Natural killer cell (primary cell): ENCODE data around the gene SMTNL2. TPM values are rescaled to one million over a fixed set of nuclear protein-coding genes. Genes with fewer than 3 reads are reported as not detected.

Experiments
- ATAC-seq, 3 donors: fragments of 150-1000 bp in 2 of 3; fragments of 200-7000 bp in 1 of 3; cut with Tn5 transposase; 1 replicate in 1 of 3; 2 replicates in 2 of 3; pipeline ENCODE4 v1.10.0; 2021; ENCODE audit warnings: mild to moderate bottlenecking in 2 of 3, moderate library complexity in 2 of 3
- DNase-seq, 2 donors: peaks; one replicate each; pipeline versions ENCODE4 v3.0.0 to v3.0.0-alpha.2; 2013 to 2021; ENCODE audit warnings: mixed read lengths in 1 of 2
- H3K27ac ChIP-seq: one replicate; pipeline ENCODE4 v1.5.1; 2013; ENCODE audit warnings: mild to moderate bottlenecking, low read length
- H3K27me3 ChIP-seq: one replicate; pipeline ENCODE4 v1.6.1; 2013; ENCODE audit warnings: low read length; ENCODE audit not compliant: control insufficient read depth, insufficient read depth
- H3K36me3 ChIP-seq: one replicate; pipeline ENCODE4 v1.6.1; 2013; ENCODE audit warnings: low read length; ENCODE audit not compliant: control insufficient read depth, insufficient read depth
- H3K4me1 ChIP-seq: one replicate; pipeline ENCODE4 v1.6.1; 2013; ENCODE audit warnings: low read length; ENCODE audit not compliant: control insufficient read depth, insufficient read depth
- H3K4me3 ChIP-seq: one replicate; pipeline ENCODE4 v1.5.1; 2013; ENCODE audit warnings: low read length
- H3K9me3 ChIP-seq: one replicate; pipeline ENCODE4 v1.6.1; 2013; ENCODE audit warnings: low read length; ENCODE audit not compliant: control insufficient read depth, insufficient read depth
- H3K27ac Mint-ChIP-seq, 2 donors: one replicate each; pipeline ENCODE4 v1.8.0; 2022; ENCODE audit warnings: mild to moderate bottlenecking in 2 of 2, mixed read lengths in 2 of 2, moderate library complexity in 1 of 2
- H3K27me3 Mint-ChIP-seq, 2 donors: one replicate each; pipeline ENCODE4 v1.8.0; 2022; ENCODE audit warnings: low read depth in 2 of 2, mixed read lengths in 2 of 2
- H3K36me3 Mint-ChIP-seq: one replicate; pipeline ENCODE4 v1.8.0; 2022; ENCODE audit warnings: mixed read lengths
- H3K4me1 Mint-ChIP-seq, 2 donors: one replicate each; pipeline ENCODE4 v1.8.0; 2022; ENCODE audit warnings: mixed read lengths in 2 of 2
- H3K4me3 Mint-ChIP-seq: one replicate; pipeline ENCODE4 v1.8.0; 2022; ENCODE audit warnings: mild to moderate bottlenecking, moderate library complexity, mixed read lengths
- H3K9me3 Mint-ChIP-seq, 2 donors: one replicate each; pipeline ENCODE4 v1.8.0; 2022; ENCODE audit warnings: mixed read lengths in 2 of 2
- WGBS: methylation state at CpG from one replicate; pipeline ENCODE4 v1.1.7; 2013; ENCODE audit warnings: missing lambda C conversion rate; ENCODE audit not compliant: insufficient coverage; 5-methylcytosine and 5-hydroxymethylcytosine counted together
- intact Hi-C: fragments of 100-400 bp; cut with micrococcal nuclease; formaldehyde crosslinking; loops from one replicate; pipeline ENCODE4 v1.14.2; 2022
- total RNA-seq, 4 donors: library from RNA; stranded (reverse); fragments of 120-200 nt in 1 of 4; gene quantifications; one replicate each; pipeline versions ENCODE4 v1.2.3 to v1.2.4, GENCODE V29; 2013 to 2022
- TF ChIP-seq, protein P1 (sequence below): fragments of 200-600 bp; IDR thresholded peaks from one replicate; pipeline ENCODE4 v1.8.0; 2022; ENCODE audit warnings: antibody characterized with exemption

Gene SMTNL2
- total RNA-seq, 3 donors from 2014 or later (not counting 1 experiment from before 2014, with no cell fraction given) = not detected

DNA sequence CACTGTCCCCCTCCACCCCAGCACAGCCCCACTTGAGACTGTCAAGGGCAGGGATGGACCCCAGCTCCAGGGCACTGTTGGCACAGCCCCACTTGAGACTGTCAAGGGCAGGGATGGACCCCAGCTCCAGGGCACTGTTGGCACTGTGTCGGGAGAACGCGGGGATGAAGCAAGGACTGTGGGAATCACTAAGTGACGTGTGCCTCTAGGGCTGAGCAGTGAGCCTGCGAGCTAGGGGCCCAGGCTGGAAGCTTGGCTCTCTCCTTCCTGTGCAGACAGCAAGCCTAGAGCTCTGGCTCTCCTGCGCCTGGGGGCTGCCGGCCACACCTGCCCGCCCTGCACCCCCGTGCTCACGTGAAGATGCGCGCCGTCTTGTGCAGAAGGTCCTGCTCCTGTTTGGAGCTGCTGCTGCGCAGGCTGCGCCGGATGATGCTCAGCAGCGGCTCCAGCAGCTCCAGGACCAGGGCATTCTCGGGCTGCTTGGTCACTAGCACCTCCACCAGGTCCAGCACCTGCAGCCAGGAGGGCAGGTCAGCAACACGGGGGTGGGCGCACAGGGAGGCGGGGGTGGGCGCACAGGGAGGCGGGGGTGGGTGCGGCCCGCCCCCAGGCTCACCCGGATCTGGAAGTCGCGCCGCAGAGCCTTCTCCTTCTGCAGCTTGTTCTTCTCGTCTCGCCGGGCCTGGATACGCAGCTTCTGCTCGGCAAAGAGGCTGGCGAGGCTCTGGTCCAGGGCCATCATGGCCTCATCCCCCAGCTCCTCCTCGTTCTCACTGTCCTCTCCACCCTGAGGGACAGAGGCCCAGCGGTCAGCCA lies 40.0 kb upstream of the SMTNL2 start:
- Mint-ChIP-seq H3K4me3 (no peak overlapping the region), H3K27me3 (no peaks in the 10 kb centered on the region), H3K36me3 (no peaks in the 10 kb centered on the region), H3K9me3 (no peaks in the 10 kb centered on the region), H3K4me1 (peaks cover 0 to 5% of the 10 kb centered on the region in 2 donors), H3K27ac (no peak overlapping the region)
- DNase-seq = no peak
- 97% methylated on average over 36 of the region's 37 CpGs for WGBS
- Histone ChIP-seq H3K4me1 (no peaks in the 10 kb centered on the region), H3K27ac (no peak overlapping the region), H3K27me3 (no peaks in the 10 kb centered on the region), H3K4me3 (no peak overlapping the region), H3K36me3 (peaks cover 83% of the 10 kb centered on the region), H3K9me3 (no peaks in the 10 kb centered on the region)
- ATAC-seq = no peak
- TF ChIP-seq, protein P1, sequence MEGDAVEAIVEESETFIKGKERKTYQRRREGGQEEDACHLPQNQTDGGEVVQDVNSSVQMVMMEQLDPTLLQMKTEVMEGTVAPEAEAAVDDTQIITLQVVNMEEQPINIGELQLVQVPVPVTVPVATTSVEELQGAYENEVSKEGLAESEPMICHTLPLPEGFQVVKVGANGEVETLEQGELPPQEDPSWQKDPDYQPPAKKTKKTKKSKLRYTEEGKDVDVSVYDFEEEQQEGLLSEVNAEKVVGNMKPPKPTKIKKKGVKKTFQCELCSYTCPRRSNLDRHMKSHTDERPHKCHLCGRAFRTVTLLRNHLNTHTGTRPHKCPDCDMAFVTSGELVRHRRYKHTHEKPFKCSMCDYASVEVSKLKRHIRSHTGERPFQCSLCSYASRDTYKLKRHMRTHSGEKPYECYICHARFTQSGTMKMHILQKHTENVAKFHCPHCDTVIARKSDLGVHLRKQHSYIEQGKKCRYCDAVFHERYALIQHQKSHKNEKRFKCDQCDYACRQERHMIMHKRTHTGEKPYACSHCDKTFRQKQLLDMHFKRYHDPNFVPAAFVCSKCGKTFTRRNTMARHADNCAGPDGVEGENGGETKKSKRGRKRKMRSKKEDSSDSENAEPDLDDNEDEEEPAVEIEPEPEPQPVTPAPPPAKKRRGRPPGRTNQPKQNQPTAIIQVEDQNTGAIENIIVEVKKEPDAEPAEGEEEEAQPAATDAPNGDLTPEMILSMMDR = no peak
- intact Hi-C loops = no loop called here

DNA sequence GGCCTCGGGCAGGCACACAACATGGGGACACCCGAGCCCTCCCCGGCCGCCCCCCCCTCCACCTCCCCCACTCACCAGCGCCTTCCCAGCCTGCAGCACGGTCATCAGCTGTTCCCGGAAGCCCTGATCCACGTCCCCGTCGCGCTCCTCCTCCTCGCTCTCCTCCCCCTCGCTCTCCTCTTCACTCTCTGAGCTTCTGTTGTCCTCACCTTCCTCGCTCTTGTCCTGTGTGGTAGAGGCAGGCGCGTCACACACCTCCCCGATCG lies 39.4 kb upstream of the SMTNL2 start:
- H3K27me3 Mint-ChIP-seq = no peaks in the 10 kb centered on the region
- intact Hi-C loops = no loop called here
- no peaks in the 10 kb centered on the region for H3K9me3 ChIP-seq
- H3K4me3 Mint-ChIP-seq = no peak overlapping the region
- H3K27ac Mint-ChIP-seq = no peak overlapping the region
- peaks cover 81% of the 10 kb centered on the region for H3K36me3 ChIP-seq
- H3K36me3 Mint-ChIP-seq = no peaks in the 10 kb centered on the region
- peaks cover 0 to 1% of the 10 kb centered on the region in 2 donors for H3K4me1 Mint-ChIP-seq
- ATAC-seq (no peak), DNase-seq (no peak)
- TF ChIP-seq, protein P1 = no peak
- H3K4me1 ChIP-seq = no peaks in the 10 kb centered on the region
- no peaks in the 10 kb centered on the region for H3K27me3 ChIP-seq
- no peak overlapping the region for H3K4me3 ChIP-seq
- no peaks in the 10 kb centered on the region for H3K9me3 Mint-ChIP-seq
- WGBS = 99% methylated on average over 15 of the region's 18 CpGs
- H3K27ac ChIP-seq = no peak overlapping the region

DNA sequence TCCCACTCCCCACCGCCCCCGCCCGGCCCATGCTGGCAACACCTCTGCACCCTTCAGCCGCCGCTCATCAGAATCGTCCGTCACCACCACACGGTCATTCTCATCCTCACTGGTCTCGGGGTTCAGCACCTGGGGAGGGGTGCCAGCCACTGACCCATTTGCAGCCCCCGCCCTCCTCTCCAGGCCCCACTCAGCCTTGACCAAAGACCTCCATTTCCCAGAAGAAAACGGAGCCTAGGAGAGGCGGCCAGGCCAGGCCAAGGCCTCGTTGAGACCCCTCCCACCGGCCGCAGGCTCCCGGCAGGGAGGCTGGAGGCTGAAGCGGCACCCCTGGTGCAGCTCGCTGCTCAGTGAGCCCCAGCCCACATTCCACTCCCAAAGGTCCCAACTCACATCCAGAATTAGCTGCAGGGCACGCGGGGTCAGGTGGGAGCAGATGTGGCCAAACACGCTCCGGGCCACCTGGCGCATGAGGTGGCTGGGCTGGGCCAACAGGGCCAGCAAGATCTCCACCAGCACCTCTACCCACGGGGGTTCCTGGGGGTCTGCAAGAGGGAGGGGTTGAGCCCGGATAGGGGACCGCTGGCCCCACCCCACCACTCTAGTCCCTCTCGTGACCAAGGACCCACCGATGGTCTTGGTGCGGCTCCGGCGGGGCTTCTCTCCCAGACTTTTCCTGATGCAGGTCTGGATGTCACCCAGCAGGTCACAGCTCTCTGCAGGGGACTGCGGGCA lies 38.9 kb upstream of the SMTNL2 start:
- H3K9me3 Mint-ChIP-seq = no peaks in the 10 kb centered on the region
- WGBS = 94% methylated on average over 32 of the region's 32 CpGs
- no peak overlapping the region for H3K27ac ChIP-seq
- H3K36me3 Mint-ChIP-seq = no peaks in the 10 kb centered on the region
- H3K27me3 ChIP-seq = no peaks in the 10 kb centered on the region
- no peak for DNase-seq
- peaks cover 81% of the 10 kb centered on the region for H3K36me3 ChIP-seq
- no peak for ATAC-seq
- no peaks in the 10 kb centered on the region for H3K9me3 ChIP-seq
- H3K4me1 ChIP-seq = no peaks in the 10 kb centered on the region
- H3K4me1 Mint-ChIP-seq = no peaks in the 10 kb centered on the region
- TF ChIP-seq, protein P1 = no peak
- no peak overlapping the region for H3K27ac Mint-ChIP-seq
- no peaks in the 10 kb centered on the region for H3K27me3 Mint-ChIP-seq
- H3K4me3 Mint-ChIP-seq = no peak overlapping the region
- no peak overlapping the region for H3K4me3 ChIP-seq
- intact Hi-C loops = no loop called here
